Nephron (organoid): ENCODE results near the gene PSPN.
A peak's percentile ranks its signal among the peaks of the same experiment; 100 is the strongest.

Source experiments
- H3K27ac Mint-ChIP-seq, 3 experiments: 2 replicates each; pipeline ENCODE4 v1.8.0; 2020; ENCODE audit warnings: mixed read lengths in 3 of 3, mild to moderate bottlenecking in 2 of 3, moderate library complexity in 1 of 3
- H3K27me3 Mint-ChIP-seq: 2 replicates; pipeline ENCODE4 v1.8.0; 2021; ENCODE audit warnings: low read depth, mild to moderate bottlenecking, moderate library complexity, mixed read lengths
- H3K36me3 Mint-ChIP-seq: 2 replicates; pipeline ENCODE4 v1.8.0; 2020; ENCODE audit warnings: low read depth, mixed read lengths
- H3K4me1 Mint-ChIP-seq: 2 replicates; pipeline ENCODE4 v1.8.0; 2020; ENCODE audit warnings: mixed read lengths
- H3K4me3 Mint-ChIP-seq, 3 experiments: 2 replicates each; pipeline ENCODE4 v1.8.0; 2020; ENCODE audit warnings: mild to moderate bottlenecking in 3 of 3, mixed read lengths in 3 of 3, moderate library complexity in 2 of 3
- H3K9me3 Mint-ChIP-seq: 2 replicates; pipeline ENCODE4 v1.8.0; 2020; ENCODE audit warnings: mixed read lengths
- TF ChIP-seq, protein P1 (sequence below), 3 experiments: fragments of 200-600 bp; sonication (generic); IDR thresholded peaks; one replicate each; pipeline ENCODE4 v1.5.0; 2021; ENCODE audit warnings: antibody characterized with exemption in 3 of 3; ENCODE audit not compliant: unreplicated experiment in 3 of 3

The PSPN gene

DNA sequence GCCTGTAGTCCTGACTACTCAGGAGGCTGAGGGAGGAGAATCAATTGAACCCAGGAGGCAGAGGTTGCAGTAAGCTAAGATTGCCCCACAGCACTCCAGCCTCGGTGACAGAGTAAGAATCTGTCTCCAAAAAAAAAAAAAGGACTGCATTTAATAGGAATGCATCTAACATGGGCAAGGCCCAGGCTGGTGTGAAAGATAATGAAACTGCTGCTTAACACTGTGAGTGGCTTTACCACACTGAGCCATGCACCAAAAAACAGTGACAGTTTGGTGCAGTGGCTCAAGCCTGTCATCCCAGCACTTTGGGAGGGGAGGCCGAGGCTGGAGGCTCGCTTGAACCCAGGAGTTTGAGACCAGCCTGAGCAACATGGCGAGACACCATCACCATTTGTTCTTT, 8.6 kb upstream of the PSPN start:
- Mint-ChIP-seq H3K36me3 (peaks cover 65% of the 10 kb centered on the region), H3K27me3 (no peaks in the 10 kb centered on the region), H3K4me1 (no peaks in the 10 kb centered on the region), H3K27ac (no peak overlapping the region), H3K9me3 (peaks cover 3% of the 10 kb centered on the region), H3K4me3 (no peak overlapping the region)
- TF ChIP-seq, protein P1, sequence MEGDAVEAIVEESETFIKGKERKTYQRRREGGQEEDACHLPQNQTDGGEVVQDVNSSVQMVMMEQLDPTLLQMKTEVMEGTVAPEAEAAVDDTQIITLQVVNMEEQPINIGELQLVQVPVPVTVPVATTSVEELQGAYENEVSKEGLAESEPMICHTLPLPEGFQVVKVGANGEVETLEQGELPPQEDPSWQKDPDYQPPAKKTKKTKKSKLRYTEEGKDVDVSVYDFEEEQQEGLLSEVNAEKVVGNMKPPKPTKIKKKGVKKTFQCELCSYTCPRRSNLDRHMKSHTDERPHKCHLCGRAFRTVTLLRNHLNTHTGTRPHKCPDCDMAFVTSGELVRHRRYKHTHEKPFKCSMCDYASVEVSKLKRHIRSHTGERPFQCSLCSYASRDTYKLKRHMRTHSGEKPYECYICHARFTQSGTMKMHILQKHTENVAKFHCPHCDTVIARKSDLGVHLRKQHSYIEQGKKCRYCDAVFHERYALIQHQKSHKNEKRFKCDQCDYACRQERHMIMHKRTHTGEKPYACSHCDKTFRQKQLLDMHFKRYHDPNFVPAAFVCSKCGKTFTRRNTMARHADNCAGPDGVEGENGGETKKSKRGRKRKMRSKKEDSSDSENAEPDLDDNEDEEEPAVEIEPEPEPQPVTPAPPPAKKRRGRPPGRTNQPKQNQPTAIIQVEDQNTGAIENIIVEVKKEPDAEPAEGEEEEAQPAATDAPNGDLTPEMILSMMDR (IDR thresholded peaks at IDR 0.05; ENCODE audit: unreplicated experiment in 3 of 3) = no peak

DNA sequence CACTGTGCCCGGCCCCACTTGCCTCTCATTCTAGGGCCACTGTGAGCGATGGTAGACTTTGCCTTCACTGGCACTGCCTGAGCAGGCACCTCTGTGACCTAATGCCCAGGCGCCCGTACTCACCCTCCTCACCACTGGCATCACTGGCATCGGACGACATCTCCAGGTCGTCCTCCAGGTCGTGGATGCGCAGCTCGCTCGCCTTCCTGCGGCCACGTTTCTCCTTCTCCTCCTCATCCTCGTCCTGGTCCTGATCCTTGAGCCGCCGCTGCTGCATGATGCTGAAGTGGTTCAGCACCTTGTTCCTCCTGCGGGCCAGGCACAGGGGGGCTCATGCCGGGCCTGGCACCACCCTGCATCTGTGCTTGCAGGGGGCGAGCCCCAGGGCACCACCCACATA, 7.5 kb upstream of the PSPN start:
- peaks cover 6% of the 10 kb centered on the region for H3K4me1 Mint-ChIP-seq
- H3K9me3 Mint-ChIP-seq = peaks cover 3% of the 10 kb centered on the region
- H3K36me3 Mint-ChIP-seq = peaks cover 72% of the 10 kb centered on the region

DNA sequence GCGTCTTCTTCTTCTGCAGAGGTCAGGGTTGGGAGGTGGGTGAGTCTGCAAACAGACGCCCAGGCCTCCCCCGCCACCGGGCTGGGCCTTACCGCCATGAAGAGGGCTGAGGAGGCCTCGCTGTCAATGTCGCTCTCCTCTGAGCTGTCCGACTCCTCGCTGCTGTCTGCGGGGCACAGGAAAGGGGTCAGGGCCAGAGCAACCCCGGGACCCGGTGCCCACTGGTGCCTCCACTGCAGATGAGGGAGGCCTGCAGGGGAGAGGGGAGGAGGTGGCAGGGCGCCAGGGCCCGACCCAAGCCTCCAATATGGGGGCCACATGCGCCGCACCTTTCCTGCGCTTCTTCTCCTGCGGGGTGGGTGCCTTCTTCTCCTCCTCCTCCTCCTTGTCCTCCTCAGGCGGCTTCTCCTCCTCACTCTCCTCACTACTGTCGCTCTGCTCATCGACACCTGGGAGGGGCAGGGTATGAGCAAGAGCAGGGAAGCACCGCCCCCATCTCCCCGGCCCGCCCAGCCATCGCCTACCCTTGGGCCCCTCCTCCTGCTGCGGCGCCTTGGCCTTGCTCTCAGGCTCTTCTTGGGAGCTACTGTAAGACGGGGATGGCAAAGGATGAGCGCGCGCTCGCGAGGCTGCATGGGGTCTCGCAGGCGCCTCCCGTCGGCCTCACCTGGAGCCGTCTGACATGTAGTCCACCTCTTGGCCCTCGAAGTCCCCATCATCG, 5.5 kb upstream of the PSPN start:
- Mint-ChIP-seq H3K9me3 (peaks cover 3% of the 10 kb centered on the region), H3K27me3 (no peaks in the 10 kb centered on the region), H3K4me3 (no peak overlapping the region), H3K36me3 (peaks cover 66% of the 10 kb centered on the region), H3K27ac (no peak overlapping the region), H3K4me1 (peaks cover 19% of the 10 kb centered on the region)
- TF ChIP-seq, protein P1 (IDR thresholded peaks at IDR 0.05; ENCODE audit: unreplicated experiment in 3 of 3) = no peak

More for the DNA sequence above, 7.5 kb upstream of the PSPN start:
- Mint-ChIP-seq H3K27me3 (no peaks in the 10 kb centered on the region), H3K4me3 (no peak overlapping the region), H3K27ac (no peak overlapping the region)
- TF ChIP-seq, protein P1 (IDR thresholded peaks at IDR 0.05; ENCODE audit: unreplicated experiment in 3 of 3) = no peak

DNA sequence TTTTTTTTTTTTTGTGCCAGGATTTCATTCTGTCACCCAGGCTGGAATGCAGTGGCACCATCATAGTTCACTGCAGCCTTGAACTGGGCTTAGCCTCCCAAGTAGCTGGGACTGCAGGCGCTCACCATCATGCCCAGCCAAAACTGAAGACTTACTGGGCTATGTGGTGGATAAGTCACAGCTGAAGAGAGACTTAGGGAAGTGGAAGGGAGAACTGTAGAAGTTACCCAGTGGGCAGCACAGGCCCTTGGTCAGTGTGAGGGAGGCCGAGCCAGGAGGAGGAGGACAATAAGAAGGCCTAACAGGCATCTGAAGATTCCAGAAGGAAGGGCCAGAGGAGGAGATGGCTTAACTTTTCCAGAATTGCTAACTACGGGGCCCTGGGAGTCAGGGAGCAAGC, 4.0 kb upstream of the PSPN start:
- Mint-ChIP-seq H3K4me1 (peaks cover 22% of the 10 kb centered on the region), H3K9me3 (peaks cover 3% of the 10 kb centered on the region), H3K27ac (no peak overlapping the region), H3K4me3 (no peak overlapping the region), H3K36me3 (peaks cover 55% of the 10 kb centered on the region), H3K27me3 (no peaks in the 10 kb centered on the region)
- TF ChIP-seq, protein P1 (IDR thresholded peaks at IDR 0.05; ENCODE audit: unreplicated experiment in 3 of 3) = no peak

DNA sequence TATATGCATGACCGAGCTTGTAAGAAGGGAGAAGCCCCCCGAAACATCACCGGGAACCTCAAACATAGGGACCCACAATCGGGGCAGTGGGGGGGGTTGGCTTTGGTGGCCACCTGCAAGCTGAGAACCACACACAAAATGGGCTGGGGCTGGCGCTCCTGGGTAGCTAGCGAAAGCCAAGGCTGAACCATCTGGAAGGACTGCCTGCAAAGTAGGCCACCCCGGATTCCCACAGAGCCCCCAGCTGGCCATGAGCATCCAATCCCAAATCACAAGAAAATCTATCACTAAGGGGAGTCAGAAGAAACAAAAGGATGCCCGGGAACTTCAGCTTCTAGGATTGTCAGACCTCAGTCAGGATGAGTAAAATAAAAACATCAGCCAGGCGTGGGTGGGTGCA, 2.8 kb upstream of the PSPN start:
- Mint-ChIP-seq H3K36me3 (peaks cover 51% of the 10 kb centered on the region), H3K27me3 (no peaks in the 10 kb centered on the region), H3K4me1 (peaks cover 27% of the 10 kb centered on the region), H3K4me3 (peak overlapping the region in 1 of 3 experiments; percentile 30), H3K9me3 (peaks cover 3% of the 10 kb centered on the region), H3K27ac (peak overlapping the region; percentile 92 to 96 (median 95))
- TF ChIP-seq, protein P1 (IDR thresholded peaks at IDR 0.05; ENCODE audit: unreplicated experiment in 3 of 3) = no peak

DNA sequence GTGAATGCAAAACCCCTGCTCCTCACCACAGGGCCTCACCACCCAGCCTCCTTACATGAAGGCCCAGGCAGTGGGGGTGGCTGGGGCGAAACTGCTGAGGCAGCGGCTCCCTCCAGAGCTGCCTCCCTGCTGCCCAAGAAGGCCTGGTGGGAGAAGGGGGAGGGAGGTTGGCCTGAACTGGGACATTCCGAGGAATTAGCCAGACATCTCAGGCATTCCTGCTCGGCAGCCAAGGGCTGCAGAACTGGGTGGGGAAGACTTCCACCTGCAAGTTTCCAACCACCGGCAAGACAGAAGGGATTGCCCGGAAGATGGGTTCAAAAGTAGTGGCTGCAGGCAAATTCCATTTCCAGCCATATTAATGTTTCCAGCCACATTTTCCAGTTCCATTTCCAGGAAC, 2.3 kb upstream of the PSPN start:
- H3K36me3 Mint-ChIP-seq = peaks cover 47% of the 10 kb centered on the region
- no peaks in the 10 kb centered on the region for H3K27me3 Mint-ChIP-seq
- H3K27ac Mint-ChIP-seq = peak overlapping the region; percentile 92 to 96 (median 95)
- TF ChIP-seq, protein P1 (IDR thresholded peaks at IDR 0.05; ENCODE audit: unreplicated experiment in 3 of 3) = no peak
- peaks cover 3% of the 10 kb centered on the region for H3K9me3 Mint-ChIP-seq
- H3K4me1 Mint-ChIP-seq = peaks cover 28% of the 10 kb centered on the region
- peak overlapping the region in 1 of 3 experiments; percentile 30 for H3K4me3 Mint-ChIP-seq
